Endothelial cell of umbilical vein (primary cell): ENCODE results near the gene CTRB2. TPM values are rescaled to one million over a fixed set of nuclear protein-coding genes. Genes with fewer than 3 reads are reported as not detected.

ENCODE experiments used
- BruUV-seq: library from RNA; stranded (reverse); fragments of 400-500 nt; replicated peaks from 2 replicates; lab custom pipeline; 2021; lab: Mats Ljungman, UMichigan
- CTCF ChIA-PET: fragments of 300-600, 350-600 bp; sonication (Branson Sonifier 250); formaldehyde crosslinking; loops from one replicate; lab custom pipeline; 2021; ENCODE audit warnings: antibody characterized with exemption, inconsistent platforms; lab: Charles Lee
- POLR2A ChIA-PET: fragments of 300-600, 350-600 bp; sonication (Branson Sonifier 250); formaldehyde crosslinking; loops from one replicate; lab custom pipeline; 2021; ENCODE audit warnings: antibody characterized with exemption, inconsistent platforms; lab: Charles Lee
- DNase-seq: peaks from one replicate; pipeline ENCODE4 v3.0.0-alpha.2; 2011; ENCODE audit warnings: low read depth, low spot score
- FAIRE-seq: peaks from 2 replicates; lab custom pipeline; 2011; peaks lifted over from hg19 to GRCh38; lab: Jason Lieb, UNC
- H2AFZ ChIP-seq: 2 replicates; pipeline ENCODE4 v1.6.0; 2012; ENCODE audit warnings: low read depth, low read length, control low read depth, inconsistent platforms
- H3K27ac ChIP-seq: 2 replicates; pipeline ENCODE4 v1.5.1; 2011; ENCODE audit warnings: low read depth, mild to moderate bottlenecking, control low read depth, low read length, moderate library complexity; ENCODE audit not compliant: insufficient read depth
- H3K27me3 ChIP-seq, 2 experiments: 2 replicates each; pipeline versions ENCODE4 v1.6.0 to v1.6.1; 2011; ENCODE audit warnings: low read length in 2 of 2, mixed read lengths in 1 of 2; ENCODE audit not compliant: control insufficient read depth in 2 of 2, insufficient read depth in 2 of 2
- H3K36me3 ChIP-seq, 2 experiments: 2 replicates in 1 of 2; 3 replicates in 1 of 2; pipeline ENCODE4 v1.5.1; 2011; ENCODE audit warnings: low read length in 2 of 2, mild to moderate bottlenecking in 1 of 2, moderate library complexity in 1 of 2; ENCODE audit not compliant: control insufficient read depth in 2 of 2, insufficient read depth in 2 of 2; ENCODE audit errors: extremely low read depth in 1 of 2
- H3K4me1 ChIP-seq: 3 replicates; pipeline ENCODE4 v1.5.1; 2011; ENCODE audit warnings: mild to moderate bottlenecking, low read length; ENCODE audit not compliant: control insufficient read depth, insufficient read depth; ENCODE audit errors: extremely low read depth
- H3K4me2 ChIP-seq: 2 replicates; pipeline ENCODE4 v1.6.1; 2011; ENCODE audit warnings: low read length, control low read depth, mixed read lengths; ENCODE audit not compliant: insufficient read depth
- H3K4me3 ChIP-seq, 3 experiments: fragments of 200-600 bp in 1 of 3; sonication (generic), shearing (Covaris generic) in 1 of 3; replicated peaks in 1 of 3; 2 replicates each; pipeline ENCODE4 v1.5.1; 2011 to 2016; ENCODE audit warnings: control low read depth in 3 of 3, low read length in 3 of 3, mild to moderate bottlenecking in 2 of 3, inconsistent platforms in 1 of 3, low read depth in 1 of 3, moderate library complexity in 1 of 3; ENCODE audit not compliant: insufficient read depth in 1 of 3
- H3K79me2 ChIP-seq: 2 replicates; pipeline ENCODE4 v1.6.0; 2012; ENCODE audit warnings: low read length, inconsistent platforms; ENCODE audit not compliant: control insufficient read depth, insufficient read depth
- H3K9ac ChIP-seq: replicated peaks from 2 replicates; pipeline ENCODE3; 2011; ENCODE audit warnings: low read length, control low read depth; ENCODE audit not compliant: insufficient read depth; ENCODE audit errors: extremely low read depth
- H3K9me1 ChIP-seq: replicated peaks from 3 replicates; pipeline ENCODE4 v1.6.0; 2011; ENCODE audit warnings: mild to moderate bottlenecking, low read length; ENCODE audit not compliant: control insufficient read depth, insufficient read depth; ENCODE audit errors: extremely low read depth
- H3K9me3 ChIP-seq: replicated peaks from 2 replicates; pipeline ENCODE4 v1.5.1; 2012; ENCODE audit warnings: low read length, inconsistent platforms; ENCODE audit not compliant: control insufficient read depth, insufficient read depth
- H4K20me1 ChIP-seq: replicated peaks from 2 replicates; pipeline ENCODE3; 2011; ENCODE audit warnings: mild to moderate bottlenecking, low read length; ENCODE audit not compliant: control insufficient read depth, insufficient read depth; ENCODE audit errors: extremely low read depth
- CTCF ChIP-seq, 2 donors: IDR thresholded peaks; 1 replicate in 1 of 2; 2 replicates in 1 of 2; pipeline ENCODE4 v1.5.1; 2011; ENCODE audit warnings: low read length in 2 of 2, mild to moderate bottlenecking in 2 of 2, moderate library complexity in 2 of 2, control low read depth in 1 of 2, inconsistent platforms in 1 of 2, low read depth in 1 of 2; ENCODE audit not compliant: insufficient read depth in 1 of 2; ENCODE audit errors: extremely low read depth in 1 of 2
- EZH2 ChIP-seq: IDR thresholded peaks from 2 replicates; pipeline ENCODE4 v1.6.1; 2012; ENCODE audit warnings: borderline replicate concordance, low read depth, mild to moderate bottlenecking, moderate library complexity, low read length, inconsistent platforms; ENCODE audit not compliant: severe bottlenecking
- FOS ChIP-seq: IDR thresholded peaks from 2 replicates; pipeline ENCODE4 v1.6.1; 2011; ENCODE audit warnings: mild to moderate bottlenecking, low read length, moderate library complexity, borderline replicate concordance; ENCODE audit not compliant: insufficient read depth
- JUN ChIP-seq: IDR thresholded peaks from 2 replicates; pipeline ENCODE4 v1.6.1; 2011; ENCODE audit warnings: borderline replicate concordance, low read depth; ENCODE audit not compliant: insufficient read length, insufficient read depth
- MYC ChIP-seq: IDR thresholded peaks from one replicate; pipeline ENCODE4 v1.6.1; 2011; ENCODE audit warnings: mild to moderate bottlenecking, low read depth, low read length
- POLR2AphosphoS5 ChIP-seq: IDR thresholded peaks from 2 replicates; pipeline ENCODE4 v1.6.1; 2012; ENCODE audit warnings: low read depth, mild to moderate bottlenecking, control low read depth, low read length, moderate library complexity; ENCODE audit not compliant: insufficient read depth
- dilution Hi-C: fragments of 300-500 bp; cut with MboI; formaldehyde crosslinking; loops from one replicate; pipeline ENCODE4 v1.15.0; 2019; ENCODE audit warnings: low sequenced_read_pairs; ENCODE audit not compliant: extremely low pct_ligation_motif_present
- intact Hi-C: fragments of 100-400 bp; cut with micrococcal nuclease; formaldehyde crosslinking; loops from one replicate; pipeline ENCODE4 v1.10.0; 2022
- polyA plus RNA-seq, 4 experiments: library from polyadenylated mRNA; depleted of rRNA in 3 of 4; stranded (reverse) in 3 of 4; unstranded in 1 of 4; fragments of >200 nt; gene quantifications; 2 replicates each; pipeline versions ENCODE4 v1.2.1 to v1.2.3, GENCODE V29; 2011 to 2012; ENCODE audit warnings: missing spikeins in 1 of 4
- total RNA-seq: library from RNA; stranded (reverse); gene quantifications from 2 replicates; pipeline ENCODE4 v1.2.3, GENCODE V29; 2021
- TF ChIP-seq, protein P1 (sequence below): IDR thresholded peaks from 2 replicates; pipeline ENCODE4 v1.6.1; 2011; ENCODE audit not compliant: insufficient read depth, insufficient read length

CTRB2 gene
- total and polyA plus RNA-seq, 2 donors (not counting 3 experiments of a cell fraction or from before 2014, with no cell fraction given) = not detected

DNA sequence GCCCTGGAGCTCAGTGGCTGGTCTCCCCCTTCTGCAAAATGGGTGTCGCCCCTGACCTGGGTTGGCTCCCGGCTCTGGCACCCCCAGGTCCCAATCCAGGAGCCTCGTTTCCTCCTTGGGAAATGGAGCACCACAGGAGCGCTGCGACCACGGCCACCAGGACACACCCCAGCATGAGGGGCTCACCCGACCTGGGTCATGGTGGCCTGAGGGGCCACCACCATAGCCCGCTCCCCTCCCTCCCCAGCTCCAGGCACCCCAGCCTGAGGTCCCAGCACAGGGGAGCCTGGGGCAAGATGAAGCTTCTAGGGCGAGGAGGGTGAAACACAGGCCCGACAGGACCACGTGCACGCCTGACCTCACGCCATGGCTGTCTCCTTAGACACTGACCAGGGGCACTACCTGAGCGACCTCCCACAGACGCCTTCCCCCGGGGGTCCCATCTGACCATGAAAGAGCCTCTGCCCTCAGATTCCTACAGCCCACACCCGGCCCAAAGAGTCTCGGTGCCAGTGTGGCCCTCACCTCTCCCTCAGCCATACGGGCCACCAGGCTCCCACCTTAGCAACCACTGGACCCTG, 32.7 kb upstream of the CTRB2 start:
- no peaks in the 10 kb centered on the region for H3K9me3 ChIP-seq
- no TSS peak for BruUV-seq

More for the DNA sequence above, 32.7 kb upstream of the CTRB2 start:
- H3K27me3 ChIP-seq = no peaks in the 10 kb centered on the region
- intact Hi-C loops = no loop called here
- peaks cover 26 to 74% of the 10 kb centered on the region in 2 experiments for H3K36me3 ChIP-seq
- H3K27ac ChIP-seq = no peak overlapping the region
- no peaks in the 10 kb centered on the region for H4K20me1 ChIP-seq
- dilution Hi-C loops = no loop called here
- TF ChIP-seq JUN (no peak), CTCF (IDR thresholded peaks at IDR 0.05; ENCODE audit: extremely low read depth in 1 of 2, insufficient read depth in 1 of 2, low read depth in 1 of 2, low read length in 2 of 2) (no peak), POLR2AphosphoS5 (peak; percentile 2), FOS (no peak), MYC (no peak), EZH2 (no peak)
- TF ChIP-seq, protein P1, sequence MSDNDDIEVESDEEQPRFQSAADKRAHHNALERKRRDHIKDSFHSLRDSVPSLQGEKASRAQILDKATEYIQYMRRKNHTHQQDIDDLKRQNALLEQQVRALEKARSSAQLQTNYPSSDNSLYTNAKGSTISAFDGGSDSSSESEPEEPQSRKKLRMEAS = no peak
- H3K9ac ChIP-seq = no peak overlapping the region
- peaks cover 24% of the 10 kb centered on the region for H3K4me1 ChIP-seq
- peaks cover 100% of the 10 kb centered on the region for H3K79me2 ChIP-seq
- no peak overlapping the region for H3K4me2 ChIP-seq
- no peaks in the 10 kb centered on the region for H3K9me1 ChIP-seq
- ChIA-PET CTCF (interaction anchor here (0.9 to 2.3 kb wide), 8 partner anchors 101 to 173 kb away, joined by 3 to 10 read pairs (median 5); no protein-coding TSS in a partner anchor), POLR2A (no interaction called here)
- no peak for DNase-seq
- no peak overlapping the region for H3K4me3 ChIP-seq
- no peak overlapping the region for H2AFZ ChIP-seq
- FAIRE-seq = no peak
